Ovary (tissue), 3 donors: Measurements from ENCODE around the gene KIF18A.

Experiments used
- POLR2A ChIP-seq: fragments of 450-650 bp; IDR thresholded peaks from one replicate; pipeline ENCODE4 v1.6.1; 2017; ENCODE audit warnings: antibody characterized with exemption, mild to moderate bottlenecking, moderate library complexity
- TF ChIP-seq, protein P1 (sequence below), 3 donors: fragments of 450-650 bp in 2 of 3; fragments of 200-600 bp in 1 of 3; IDR thresholded peaks; one replicate each; pipeline versions ENCODE4 v1.5.1 to v1.8.0; 2016 to 2022; ENCODE audit warnings: antibody characterized with exemption in 3 of 3, mild to moderate bottlenecking in 1 of 3
- donor health status: DM: no; HTN: no; CAD: no.

DNA sequence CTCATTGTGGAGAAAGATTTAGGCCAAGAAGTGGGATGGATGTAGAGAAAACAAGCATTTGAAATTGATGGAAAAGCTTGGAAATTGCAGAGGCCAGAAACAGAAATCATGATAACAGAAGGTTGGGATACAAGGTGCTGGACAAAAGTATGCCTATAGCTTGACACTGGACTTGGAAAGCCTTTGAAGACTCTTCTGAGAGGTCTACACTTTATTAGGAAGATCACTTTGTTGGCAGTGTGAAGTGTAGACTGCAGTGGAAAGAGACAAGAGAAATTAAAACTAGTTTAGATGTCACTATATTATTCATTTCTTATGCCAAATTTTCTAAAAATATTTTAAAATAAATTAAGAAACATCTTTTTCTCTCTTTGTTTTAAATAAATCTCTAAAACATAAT, 59.1 kb downstream of the KIF18A start:
- TF ChIP-seq, protein P1, sequence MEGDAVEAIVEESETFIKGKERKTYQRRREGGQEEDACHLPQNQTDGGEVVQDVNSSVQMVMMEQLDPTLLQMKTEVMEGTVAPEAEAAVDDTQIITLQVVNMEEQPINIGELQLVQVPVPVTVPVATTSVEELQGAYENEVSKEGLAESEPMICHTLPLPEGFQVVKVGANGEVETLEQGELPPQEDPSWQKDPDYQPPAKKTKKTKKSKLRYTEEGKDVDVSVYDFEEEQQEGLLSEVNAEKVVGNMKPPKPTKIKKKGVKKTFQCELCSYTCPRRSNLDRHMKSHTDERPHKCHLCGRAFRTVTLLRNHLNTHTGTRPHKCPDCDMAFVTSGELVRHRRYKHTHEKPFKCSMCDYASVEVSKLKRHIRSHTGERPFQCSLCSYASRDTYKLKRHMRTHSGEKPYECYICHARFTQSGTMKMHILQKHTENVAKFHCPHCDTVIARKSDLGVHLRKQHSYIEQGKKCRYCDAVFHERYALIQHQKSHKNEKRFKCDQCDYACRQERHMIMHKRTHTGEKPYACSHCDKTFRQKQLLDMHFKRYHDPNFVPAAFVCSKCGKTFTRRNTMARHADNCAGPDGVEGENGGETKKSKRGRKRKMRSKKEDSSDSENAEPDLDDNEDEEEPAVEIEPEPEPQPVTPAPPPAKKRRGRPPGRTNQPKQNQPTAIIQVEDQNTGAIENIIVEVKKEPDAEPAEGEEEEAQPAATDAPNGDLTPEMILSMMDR (IDR thresholded peaks at IDR 0.05) = no peak
- no peak for TF ChIP-seq POLR2A
